Retinal pigment epithelial cell (primary cell): Measurements from ENCODE around the gene BMI1.

Experiments used
- DNase-seq: peaks from one replicate; pipeline ENCODE4 v3.0.0-alpha.2; 2010; ENCODE audit warnings: low read depth
- H3K4me3 ChIP-seq: 2 replicates; pipeline ENCODE4 v1.5.1; 2011; ENCODE audit warnings: mild to moderate bottlenecking, low read length, control low read depth, moderate library complexity
- TF ChIP-seq, protein P1 (sequence below): conservative IDR thresholded peaks from 2 replicates; pipeline ENCODE4 v1.5.1; 2011; ENCODE audit warnings: low read depth, low read length, control low read depth, inconsistent platforms

Gene BMI1

GRCh38 chr10:22379059-22379458 lies 58.2 kb downstream of the BMI1 start:
- TF ChIP-seq, protein P1, sequence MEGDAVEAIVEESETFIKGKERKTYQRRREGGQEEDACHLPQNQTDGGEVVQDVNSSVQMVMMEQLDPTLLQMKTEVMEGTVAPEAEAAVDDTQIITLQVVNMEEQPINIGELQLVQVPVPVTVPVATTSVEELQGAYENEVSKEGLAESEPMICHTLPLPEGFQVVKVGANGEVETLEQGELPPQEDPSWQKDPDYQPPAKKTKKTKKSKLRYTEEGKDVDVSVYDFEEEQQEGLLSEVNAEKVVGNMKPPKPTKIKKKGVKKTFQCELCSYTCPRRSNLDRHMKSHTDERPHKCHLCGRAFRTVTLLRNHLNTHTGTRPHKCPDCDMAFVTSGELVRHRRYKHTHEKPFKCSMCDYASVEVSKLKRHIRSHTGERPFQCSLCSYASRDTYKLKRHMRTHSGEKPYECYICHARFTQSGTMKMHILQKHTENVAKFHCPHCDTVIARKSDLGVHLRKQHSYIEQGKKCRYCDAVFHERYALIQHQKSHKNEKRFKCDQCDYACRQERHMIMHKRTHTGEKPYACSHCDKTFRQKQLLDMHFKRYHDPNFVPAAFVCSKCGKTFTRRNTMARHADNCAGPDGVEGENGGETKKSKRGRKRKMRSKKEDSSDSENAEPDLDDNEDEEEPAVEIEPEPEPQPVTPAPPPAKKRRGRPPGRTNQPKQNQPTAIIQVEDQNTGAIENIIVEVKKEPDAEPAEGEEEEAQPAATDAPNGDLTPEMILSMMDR: no peak
- no peak overlapping the region for H3K4me3 ChIP-seq
- no peak for DNase-seq
